Stimulated activated CD8-positive, alpha-beta memory T cell treated with anti-CD3 and anti-CD28 coated beads, Interleukin-7, amount 100 ng/mL, for 1 hour (primary cell): ENCODE results near the gene INSL6.
A peak's percentile ranks its signal among the peaks of the same experiment; 100 is the strongest.
"Not testable (repeated sequence)": the region's sequence is repeated elsewhere in the genome, so short reads cannot be mapped to it uniquely, and the experiment has no call there.

Experiments used
- DNase-seq, 2 donors: peaks; one replicate each; pipeline ENCODE4 v3.0.0-alpha.2; 2020; ENCODE audit warnings: low read depth in 2 of 2

Gene INSL6

DNA sequence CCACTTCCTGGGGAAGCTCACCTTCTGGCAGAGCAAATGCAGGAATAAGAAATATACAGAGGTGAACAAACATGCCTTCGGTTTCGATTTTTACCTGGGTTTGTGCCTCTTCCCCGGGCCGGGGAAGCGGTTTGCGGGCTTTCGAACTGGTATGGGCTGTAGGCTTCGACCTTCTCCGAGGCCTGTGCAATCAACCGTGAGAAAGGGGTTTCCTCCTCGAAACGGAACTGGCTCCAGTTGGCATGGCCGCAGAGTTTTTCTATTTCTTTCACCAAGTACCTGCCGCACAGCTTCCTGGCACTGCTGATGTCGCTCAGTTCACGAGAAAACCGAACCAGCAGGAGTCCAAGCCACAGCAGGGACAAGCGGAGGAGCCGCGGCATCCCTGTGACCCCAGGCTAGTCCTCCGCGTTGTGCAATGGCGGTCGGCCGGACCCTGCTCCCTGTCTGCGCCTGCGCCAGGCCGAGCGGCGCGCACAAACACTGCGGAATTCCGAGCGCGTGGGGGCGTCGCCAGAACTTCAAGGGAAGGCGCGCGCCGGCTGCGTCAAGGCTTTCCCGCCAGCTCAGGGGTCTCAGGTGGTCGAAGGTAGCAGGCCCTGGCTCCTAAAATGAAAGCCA lies at the start of gene INSL6:
Gene INSL6 (minus strand): TSS at position 420 of the 621 bp plus-strand sequence. CDS start 37 bp downstream, at position 383.
- no peak for DNase-seq

GRCh38 chr9:5231212-5231611 lies 45.8 kb upstream of the INSL6 start, which contains the start of gene INSL4:
Gene INSL4 (plus strand): TSS chr9:5231419. CDS start chr9:5231524, 105 bp downstream.
- DNase-seq: no peak

- no peak for DNase-seq
Measured at GRCh38 chr9:5230554-5230953, 45.1 kb upstream of the INSL6 start.

- DNase-seq: no peak
Measured at GRCh38 chr9:5205071-5205470, 19.6 kb upstream of the INSL6 start.

GRCh38 chr9:5195463-5195862 lies 10.0 kb upstream of the INSL6 start:
- no peak for DNase-seq

DNA sequence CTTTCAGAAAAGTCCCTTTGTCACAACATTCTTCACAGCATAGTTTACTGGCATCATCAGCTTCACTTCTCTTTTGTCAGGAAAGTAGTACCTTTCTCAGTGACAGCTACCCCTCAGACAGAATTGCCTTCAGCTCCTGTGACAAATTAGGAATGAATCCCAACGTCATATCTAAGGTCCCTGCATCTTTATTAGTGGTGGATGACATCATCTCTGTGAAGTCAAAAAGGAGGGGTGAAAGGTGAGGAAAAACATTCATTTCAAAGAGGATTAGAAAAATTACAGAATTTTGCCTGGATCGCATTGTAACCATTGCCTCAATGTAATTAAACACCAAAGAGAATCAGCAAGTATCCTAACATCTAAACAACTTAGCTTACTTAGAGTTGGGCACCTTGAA lies 7.9 kb upstream of the INSL6 start:
- no peak for DNase-seq

- DNase-seq: no peak
Measured at GRCh38 chr9:5191985-5192384, 6.5 kb upstream of the INSL6 start.

GRCh38 chr9:5188060-5188984 lies 2.9 kb upstream of the INSL6 start:
- DNase-seq: no peak

- DNase-seq: peak in 1 of 2 donors; percentile 29
Measured at GRCh38 chr9:5186416-5187169, 1.2 kb upstream of the INSL6 start.

DNA sequence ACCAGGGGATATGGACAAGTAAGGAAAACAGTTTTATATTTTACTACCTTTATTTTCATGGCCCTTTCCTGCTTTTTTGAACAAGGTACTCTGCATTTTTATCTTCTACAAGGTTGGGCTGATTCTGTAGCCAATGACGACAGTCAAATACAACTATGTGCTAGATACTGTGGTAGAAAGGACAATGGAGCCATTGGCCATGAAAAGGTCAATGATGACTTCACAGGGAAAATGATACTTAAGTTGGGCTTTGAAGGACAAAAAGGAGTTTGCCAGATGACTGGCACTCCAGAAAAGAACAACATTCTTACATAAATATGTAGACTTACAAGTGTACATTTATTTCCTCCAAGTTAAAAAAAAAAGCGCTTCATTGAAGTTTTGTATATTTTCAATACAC lies 663 bp downstream of the INSL6 start:
- no peak for DNase-seq

GRCh38 chr9:5180631-5181030 lies 4.8 kb downstream of the INSL6 start:
- not testable (repeated sequence) for DNase-seq

GRCh38 chr9:5178126-5178805 lies 7.2 kb downstream of the INSL6 start:
- no peak for DNase-seq

DNA sequence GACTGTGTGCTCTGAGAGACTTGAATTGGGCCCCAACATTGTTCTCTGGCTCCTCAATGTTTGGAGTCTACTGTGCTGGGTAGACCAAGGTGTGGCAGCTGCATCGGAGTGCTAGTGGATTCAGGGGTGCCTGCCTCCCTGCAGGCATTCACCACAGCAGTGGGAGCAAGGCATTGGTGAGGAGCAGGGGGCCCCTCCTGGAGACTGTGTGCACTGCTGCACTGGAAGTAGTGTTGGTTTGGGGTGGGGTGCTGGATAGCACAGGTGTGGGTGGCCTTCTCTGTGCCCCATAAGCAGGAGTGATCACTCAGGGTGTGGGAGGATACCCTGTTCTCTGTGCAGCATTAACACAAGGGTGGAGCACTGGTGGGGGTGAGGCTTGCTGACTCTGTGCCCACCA lies 39.2 kb downstream of the INSL6 start:
- DNase-seq: no peak

DNA sequence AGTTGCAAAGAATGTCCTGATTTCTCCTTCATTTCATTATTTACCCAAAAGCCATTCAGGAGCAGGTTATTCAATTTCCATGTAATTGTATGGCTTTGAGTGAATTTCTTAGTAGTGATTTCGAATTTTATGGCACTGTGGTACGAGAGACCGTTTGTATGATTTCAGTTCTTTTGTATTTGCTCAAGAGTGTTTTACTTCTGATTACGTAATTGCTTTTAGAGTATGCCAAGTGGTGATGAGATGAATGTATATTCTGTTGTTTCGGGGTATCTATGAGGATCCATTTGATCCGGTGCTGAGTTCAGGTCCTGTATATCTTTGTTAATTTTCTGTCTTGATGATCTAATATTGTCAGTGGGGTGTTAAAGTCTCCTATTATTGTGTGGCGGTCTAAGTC lies 41.2 kb downstream of the INSL6 start:
- no peak for DNase-seq

DNA sequence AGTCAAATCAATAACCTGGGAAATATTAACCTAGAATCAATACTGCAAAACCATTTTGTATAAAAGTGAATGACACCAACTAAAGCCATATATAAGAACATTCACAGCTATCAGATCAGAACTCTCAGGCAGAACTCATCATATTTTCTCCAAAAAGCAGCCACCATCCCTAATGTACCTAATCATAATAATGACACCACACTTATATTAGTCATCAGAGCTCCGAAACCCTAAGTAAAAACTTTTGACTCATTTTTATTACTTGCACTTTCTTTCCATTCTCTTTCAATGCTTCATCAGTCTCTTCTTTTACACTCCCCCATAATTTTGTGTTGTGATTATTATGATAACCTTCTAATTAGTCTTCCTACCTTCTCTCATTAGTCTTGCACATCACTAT lies 45.3 kb downstream of the INSL6 start:
- no peak for DNase-seq

- no peak for DNase-seq
Measured at GRCh38 chr9:5122516-5122915, 62.9 kb downstream of the INSL6 start.

DNA sequence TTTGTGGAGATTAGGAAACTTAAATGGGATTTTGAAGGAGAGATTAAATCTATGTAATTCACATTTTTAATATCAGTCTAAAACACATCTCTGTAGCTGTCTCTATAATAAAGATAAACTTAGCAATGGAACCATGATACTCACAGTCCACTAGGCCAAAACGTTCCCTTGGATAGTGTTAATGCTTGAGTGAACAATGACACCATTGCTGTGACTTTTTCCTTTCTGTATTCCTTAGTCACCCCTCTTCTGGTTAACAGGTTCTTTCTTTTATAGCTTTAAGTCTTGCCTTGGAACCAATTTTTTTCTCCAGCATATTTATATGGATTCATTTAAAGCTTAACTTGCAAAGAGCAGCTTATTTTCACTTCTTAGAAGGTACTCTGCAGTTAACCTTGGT lies 63.3 kb downstream of the INSL6 start:
- DNase-seq: no peak

GRCh38 chr9:5113994-5114748 lies 71.3 kb downstream of the INSL6 start:
- no peak for DNase-seq
